HG02798 (cell line): ENCODE data around the gene SYNM.

Experiments used
- ATAC-seq: cut with Tn5 transposase; IDR thresholded peaks from one replicate; pipeline ENCODE4 v1.9.1; 2021; ENCODE audit warnings: mild to moderate bottlenecking; ENCODE audit not compliant: unreplicated experiment, poor library complexity

SYNM gene

GRCh38 chr15:99121691-99122410 lies 17.0 kb downstream of the SYNM start:
- ATAC-seq: no peak

DNA sequence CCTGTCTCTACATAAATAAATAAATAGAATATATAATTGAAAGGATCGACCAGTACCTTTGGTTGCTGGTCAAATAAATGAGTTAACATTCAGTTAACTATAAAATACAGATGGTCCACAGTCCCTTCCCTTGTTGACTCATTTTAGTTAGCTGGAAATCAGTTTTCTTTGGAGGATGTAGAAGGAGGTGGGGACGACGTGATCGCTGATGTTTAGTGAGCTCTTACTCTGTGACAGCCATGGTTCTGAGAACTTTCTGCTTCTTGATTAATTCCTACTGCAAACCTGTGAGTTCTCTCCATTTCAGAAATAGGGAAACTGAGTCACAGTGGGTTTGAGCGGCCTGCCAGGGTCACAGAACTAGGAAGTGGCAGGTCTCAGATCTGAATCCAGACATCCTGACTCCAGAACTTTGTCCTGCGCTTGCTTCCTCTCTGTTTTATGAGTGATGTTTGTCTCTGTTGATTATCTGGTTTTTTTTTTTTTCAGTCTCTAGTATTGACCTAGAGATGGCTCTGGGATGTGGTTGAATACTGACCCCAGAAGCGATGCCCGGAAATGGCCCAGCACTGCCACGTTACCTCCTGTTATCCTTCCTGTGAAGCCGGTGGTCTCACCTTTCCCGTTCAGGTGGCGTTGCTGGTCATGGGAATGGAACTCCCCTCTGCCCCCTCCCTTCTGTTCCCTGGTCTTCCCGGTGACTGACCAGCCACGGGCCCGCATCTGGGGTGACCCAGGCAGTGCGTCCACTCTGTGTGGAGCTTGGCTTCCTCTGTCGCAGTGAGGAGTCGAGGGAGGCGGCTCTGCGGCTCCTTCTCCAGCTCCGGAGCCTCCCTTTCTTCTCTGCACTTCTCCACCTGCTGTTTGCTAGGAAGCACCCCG lies 18.2 kb downstream of the SYNM start:
- ATAC-seq: no peak

GRCh38 chr15:99123713-99124451 lies 19.0 kb downstream of the SYNM start:
- no peak for ATAC-seq

DNA sequence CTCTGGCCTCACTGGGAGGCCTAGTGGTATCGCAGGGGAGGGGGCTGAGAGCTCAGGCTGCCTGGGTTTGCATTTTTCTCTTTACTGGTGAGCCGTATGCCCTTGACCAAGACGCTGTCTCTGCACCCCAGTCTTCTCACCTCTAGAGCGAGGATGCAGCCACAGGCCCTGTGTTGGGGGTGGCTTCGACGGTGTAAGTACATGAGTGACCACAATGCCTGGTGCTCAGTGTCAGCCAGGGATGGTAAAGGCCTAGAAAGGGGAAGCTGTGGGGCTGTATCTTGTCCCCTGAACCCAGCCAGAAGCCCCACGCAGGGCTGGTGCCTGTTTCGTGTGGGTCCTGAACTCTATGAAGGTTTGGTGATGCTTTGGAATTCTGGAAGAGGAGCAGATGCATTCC lies 19.8 kb downstream of the SYNM start:
- no peak for ATAC-seq

- ATAC-seq: no peak
Observed at GRCh38 chr15:99125061-99125891, 20.4 kb downstream of the SYNM start.

- ATAC-seq: no peak
Observed at GRCh38 chr15:99126131-99126588, 21.3 kb downstream of the SYNM start.

DNA sequence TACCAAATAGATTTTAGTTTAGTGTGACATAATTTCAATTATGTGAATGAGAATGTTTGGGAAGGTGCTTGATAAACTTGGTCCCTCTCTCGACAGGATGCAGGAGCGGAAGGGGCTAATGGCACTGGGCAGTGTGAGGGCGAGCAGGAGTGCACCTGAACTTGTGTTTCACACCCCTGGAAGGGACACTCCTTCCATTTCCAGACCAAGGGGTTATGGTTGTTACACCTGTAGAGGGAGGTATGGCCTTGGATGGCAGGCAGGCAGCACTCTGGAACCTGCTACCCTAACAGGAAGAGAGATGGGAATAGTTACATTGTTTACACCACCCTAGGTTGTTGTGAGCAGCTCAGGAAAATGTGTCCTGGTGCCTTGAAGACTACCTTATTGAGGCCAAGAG lies 22.1 kb downstream of the SYNM start:
- ATAC-seq: no peak

GRCh38 chr15:99127773-99128172 lies 22.9 kb downstream of the SYNM start:
- ATAC-seq: no peak

- no peak for ATAC-seq
Observed at GRCh38 chr15:99128411-99128810, 23.5 kb downstream of the SYNM start.

GRCh38 chr15:99129644-99130043 lies 24.8 kb downstream of the SYNM start:
- no peak for ATAC-seq

GRCh38 chr15:99130314-99130713 lies 25.4 kb downstream of the SYNM start:
- no peak for ATAC-seq

DNA sequence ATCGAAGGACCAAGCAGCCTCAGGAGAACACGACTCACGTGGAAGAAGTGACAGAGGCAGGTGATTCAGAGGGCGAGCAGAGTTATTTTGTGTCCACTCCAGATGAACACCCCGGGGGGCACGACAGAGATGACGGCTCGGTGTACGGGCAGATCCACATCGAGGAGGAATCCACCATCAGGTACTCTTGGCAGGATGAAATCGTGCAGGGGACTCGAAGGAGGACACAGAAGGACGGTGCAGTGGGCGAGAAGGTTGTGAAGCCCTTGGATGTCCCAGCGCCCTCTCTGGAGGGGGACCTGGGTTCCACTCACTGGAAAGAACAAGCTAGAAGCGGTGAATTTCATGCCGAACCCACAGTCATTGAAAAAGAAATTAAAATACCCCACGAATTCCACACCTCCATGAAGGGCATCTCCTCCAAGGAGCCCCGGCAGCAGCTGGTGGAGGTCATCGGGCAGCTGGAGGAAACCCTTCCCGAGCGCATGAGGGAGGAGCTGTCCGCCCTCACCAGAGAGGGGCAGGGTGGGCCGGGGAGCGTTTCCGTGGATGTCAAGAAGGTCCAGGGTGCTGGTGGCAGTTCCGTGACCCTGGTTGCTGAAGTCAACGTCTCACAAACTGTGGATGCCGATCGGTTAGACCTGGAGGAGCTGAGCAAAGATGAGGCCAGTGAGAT lies 26.0 kb downstream of the SYNM start:
- ATAC-seq: no peak

DNA sequence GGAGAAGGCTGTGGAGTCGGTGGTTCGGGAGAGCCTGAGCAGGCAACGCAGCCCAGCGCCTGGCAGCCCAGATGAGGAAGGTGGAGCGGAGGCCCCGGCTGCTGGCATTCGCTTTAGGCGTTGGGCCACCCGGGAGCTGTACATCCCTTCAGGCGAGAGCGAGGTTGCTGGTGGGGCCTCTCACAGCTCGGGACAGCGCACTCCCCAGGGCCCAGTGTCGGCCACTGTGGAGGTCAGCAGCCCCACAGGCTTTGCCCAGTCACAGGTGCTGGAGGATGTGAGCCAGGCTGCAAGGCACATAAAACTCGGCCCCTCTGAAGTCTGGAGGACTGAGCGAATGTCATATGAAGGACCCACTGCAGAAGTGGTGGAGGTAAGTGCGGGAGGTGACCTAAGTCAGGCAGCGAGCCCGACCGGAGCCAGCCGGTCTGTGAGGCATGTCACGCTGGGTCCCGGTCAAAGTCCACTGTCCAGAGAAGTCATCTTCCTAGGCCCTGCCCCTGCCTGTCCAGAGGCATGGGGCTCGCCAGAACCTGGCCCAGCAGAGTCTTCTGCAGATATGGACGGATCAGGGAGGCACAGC lies 26.7 kb downstream of the SYNM start:
- no peak for ATAC-seq

DNA sequence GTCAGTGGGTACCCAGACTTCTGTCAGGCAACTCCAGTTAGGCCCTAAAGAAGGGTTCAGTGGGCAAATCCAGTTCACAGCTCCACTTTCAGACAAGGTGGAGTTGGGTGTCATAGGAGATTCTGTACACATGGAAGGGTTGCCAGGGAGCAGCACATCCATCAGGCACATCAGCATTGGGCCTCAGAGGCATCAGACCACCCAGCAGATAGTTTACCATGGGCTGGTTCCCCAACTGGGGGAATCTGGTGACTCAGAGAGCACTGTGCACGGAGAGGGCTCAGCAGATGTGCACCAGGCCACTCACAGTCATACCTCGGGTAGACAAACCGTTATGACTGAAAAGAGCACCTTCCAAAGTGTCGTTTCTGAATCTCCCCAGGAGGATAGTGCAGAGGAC lies 27.2 kb downstream of the SYNM start:
- ATAC-seq: no peak

- no peak for ATAC-seq
Observed at GRCh38 chr15:99132634-99133287, 27.9 kb downstream of the SYNM start.

DNA sequence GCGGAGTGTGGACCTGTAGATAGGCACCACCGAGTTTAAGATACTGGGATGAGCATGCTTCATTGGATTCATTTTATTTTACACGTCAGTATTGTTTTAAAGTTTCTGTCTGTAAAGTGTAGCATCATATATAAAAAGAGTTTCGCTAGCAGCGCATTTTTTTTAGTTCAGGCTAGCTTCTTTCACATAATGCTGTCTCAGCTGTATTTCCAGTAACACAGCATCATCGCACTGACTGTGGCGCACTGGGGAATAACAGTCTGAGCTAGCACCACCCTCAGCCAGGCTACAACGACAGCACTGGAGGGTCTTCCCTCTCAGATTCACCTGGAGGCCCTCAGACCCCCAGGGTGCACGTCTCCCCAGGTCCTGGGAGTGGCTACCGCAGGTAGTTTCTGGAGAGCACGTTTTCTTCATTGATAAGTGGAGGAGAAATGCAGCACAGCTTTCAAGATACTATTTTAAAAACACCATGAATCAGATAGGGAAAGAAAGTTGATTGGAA lies 29.5 kb downstream of the SYNM start:
- no peak for ATAC-seq

DNA sequence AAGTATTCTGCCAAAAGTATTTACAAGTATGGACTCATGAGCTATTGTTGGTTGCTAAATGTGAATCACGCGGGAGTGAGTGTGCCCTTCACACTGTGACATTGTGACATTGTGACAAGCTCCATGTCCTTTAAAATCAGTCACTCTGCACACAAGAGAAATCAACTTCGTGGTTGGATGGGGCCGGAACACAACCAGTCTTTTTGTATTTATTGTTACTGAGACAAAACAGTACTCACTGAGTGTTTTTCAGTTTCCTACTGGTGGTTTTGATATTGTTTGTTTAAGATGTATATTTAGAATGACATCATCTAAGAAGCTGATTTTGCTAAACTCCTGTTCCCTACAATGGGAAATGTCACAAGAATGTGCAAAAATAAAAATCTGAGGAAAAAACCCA lies 30.3 kb downstream of the SYNM start:
- peak; percentile 62 for ATAC-seq

DNA sequence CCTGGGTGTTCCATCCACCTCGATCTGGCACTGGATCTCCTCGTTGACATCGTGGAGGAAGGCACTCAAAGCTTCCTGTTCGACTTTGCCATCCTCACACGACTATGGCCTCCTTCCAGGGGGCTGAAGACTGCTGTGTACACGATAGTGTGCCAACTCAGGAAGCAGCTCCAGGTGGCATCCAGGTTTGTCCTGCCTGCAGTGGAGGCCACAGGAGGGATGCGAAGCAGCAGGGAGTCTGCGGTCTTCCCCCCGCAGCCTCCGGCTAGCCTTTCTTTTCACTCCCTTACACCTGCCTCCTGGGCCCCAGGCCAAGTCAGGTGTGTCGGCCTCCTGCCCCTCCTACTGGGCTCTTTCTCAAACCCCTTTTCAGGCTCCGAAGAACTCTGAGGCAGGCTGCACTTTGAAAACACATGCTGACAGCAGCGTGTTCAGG lies 32.2 kb downstream of the SYNM start:
- ATAC-seq: no peak
